Dendritic cell treated with granulocyte-macrophage colony-stimulating factor and Interleukin-4, amounts not matched to agents 40 ng/mL and 50 ng/mL, for 4 days (primary cell): ENCODE results near the gene ZNF814.
"Not testable (repeated sequence)": the region's sequence is repeated elsewhere in the genome, so short reads cannot be mapped to it uniquely, and the experiment has no call there.

Experiments used
- H3K27ac Mint-ChIP-seq: one replicate; pipeline ENCODE4 v1.8.0; 2022; ENCODE audit warnings: mild to moderate bottlenecking, mixed read lengths
- H3K27me3 Mint-ChIP-seq: one replicate; pipeline ENCODE4 v1.8.0; 2022; ENCODE audit warnings: mild to moderate bottlenecking, mixed read lengths
- H3K36me3 Mint-ChIP-seq: one replicate; pipeline ENCODE4 v1.8.0; 2022; ENCODE audit warnings: low read depth, mixed read lengths
- H3K4me1 Mint-ChIP-seq: one replicate; pipeline ENCODE4 v1.8.0; 2022; ENCODE audit warnings: low read depth, mixed read lengths
- H3K4me3 Mint-ChIP-seq: one replicate; pipeline ENCODE4 v1.8.0; 2022; ENCODE audit warnings: mild to moderate bottlenecking, moderate library complexity, mixed read lengths
- H3K9me3 Mint-ChIP-seq: one replicate; pipeline ENCODE4 v1.8.0; 2022; ENCODE audit warnings: mixed read lengths
- intact Hi-C: fragments of 100-400 bp; cut with micrococcal nuclease; formaldehyde crosslinking; loops from one replicate; pipeline ENCODE4 v1.15.0; 2022

Gene ZNF814

DNA sequence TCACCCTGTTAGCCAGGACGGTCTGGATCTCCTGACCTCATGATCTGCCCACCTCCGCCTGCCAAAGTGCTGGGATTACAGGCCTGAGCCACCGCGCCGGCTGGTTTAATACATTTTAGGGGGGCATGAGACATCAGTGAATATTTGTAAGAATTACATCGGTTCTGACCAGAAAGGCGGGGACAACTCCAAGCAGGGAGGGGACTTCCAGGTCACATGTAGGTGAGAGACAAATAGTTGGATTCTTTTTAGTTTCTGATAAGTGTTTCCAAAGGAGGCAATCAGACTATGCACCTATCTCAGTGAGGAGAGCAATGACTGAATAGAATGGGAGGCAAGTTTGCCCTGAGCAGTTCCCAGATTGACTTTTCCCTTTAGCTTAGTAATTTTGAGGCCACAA is 70.5 kb downstream of the ZNF814 start:
- no peak overlapping the region for H3K27ac Mint-ChIP-seq
- peaks cover 48% of the 10 kb centered on the region for H3K4me1 Mint-ChIP-seq

DNA sequence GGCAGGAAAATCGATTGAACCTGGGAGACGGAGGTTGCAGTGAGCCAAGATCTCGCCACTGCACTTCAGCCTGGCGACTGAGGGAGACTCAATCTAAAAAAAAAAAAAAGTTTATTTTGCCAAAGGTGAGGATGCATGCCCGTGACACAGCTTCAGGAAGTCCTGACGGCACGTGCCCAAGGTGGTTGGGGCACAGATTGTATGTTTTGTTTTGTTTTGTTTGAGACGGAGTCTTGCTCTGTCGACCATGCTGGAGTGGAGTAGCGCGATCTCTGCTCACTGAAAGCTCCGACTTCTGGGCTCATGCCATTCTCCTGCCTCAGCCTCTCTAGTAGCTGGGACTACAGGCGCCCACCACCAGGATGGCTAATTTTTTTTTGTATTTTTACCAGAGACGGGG is 70.9 kb downstream of the ZNF814 start:
- no peaks in the 10 kb centered on the region for H3K27me3 Mint-ChIP-seq
- H3K4me1 Mint-ChIP-seq, result peaks cover 48% of the 10 kb centered on the region
- H3K27ac Mint-ChIP-seq, result no peak overlapping the region
- no peak overlapping the region for H3K4me3 Mint-ChIP-seq
- peaks cover 49% of the 10 kb centered on the region for H3K36me3 Mint-ChIP-seq
- no peaks in the 10 kb centered on the region for H3K9me3 Mint-ChIP-seq
- intact Hi-C loops, result loop anchor here (5.0 to 10.0 kb wide), 2 partner anchors 53 to 91 kb away; partner anchors contain the start of genes ZNF586 and ZNF671

More for the DNA sequence above, 70.5 kb downstream of the ZNF814 start:
- Mint-ChIP-seq H3K4me3 (no peak overlapping the region), H3K36me3 (peaks cover 47% of the 10 kb centered on the region), H3K27me3 (no peaks in the 10 kb centered on the region), H3K9me3 (no peaks in the 10 kb centered on the region)
- intact Hi-C loops, result loop anchor here (5.0 to 10.0 kb wide), 2 partner anchors 54 to 91 kb away; partner anchors contain the start of genes ZNF586 and ZNF671

- no peak overlapping the region for H3K4me3 Mint-ChIP-seq
- peaks cover 50% of the 10 kb centered on the region for H3K4me1 Mint-ChIP-seq
- intact Hi-C loops, result loop anchor here (5.0 to 10.0 kb wide), 2 partner anchors 52 to 89 kb away; partner anchors contain the start of genes ZNF586 and ZNF671
- H3K27ac Mint-ChIP-seq, result no peak overlapping the region
- H3K27me3 Mint-ChIP-seq, result no peaks in the 10 kb centered on the region
- H3K36me3 Mint-ChIP-seq, result peaks cover 46% of the 10 kb centered on the region
- no peaks in the 10 kb centered on the region for H3K9me3 Mint-ChIP-seq
Observed at GRCh38 chr19:57816652-57817051, 72.2 kb downstream of the ZNF814 start.

DNA sequence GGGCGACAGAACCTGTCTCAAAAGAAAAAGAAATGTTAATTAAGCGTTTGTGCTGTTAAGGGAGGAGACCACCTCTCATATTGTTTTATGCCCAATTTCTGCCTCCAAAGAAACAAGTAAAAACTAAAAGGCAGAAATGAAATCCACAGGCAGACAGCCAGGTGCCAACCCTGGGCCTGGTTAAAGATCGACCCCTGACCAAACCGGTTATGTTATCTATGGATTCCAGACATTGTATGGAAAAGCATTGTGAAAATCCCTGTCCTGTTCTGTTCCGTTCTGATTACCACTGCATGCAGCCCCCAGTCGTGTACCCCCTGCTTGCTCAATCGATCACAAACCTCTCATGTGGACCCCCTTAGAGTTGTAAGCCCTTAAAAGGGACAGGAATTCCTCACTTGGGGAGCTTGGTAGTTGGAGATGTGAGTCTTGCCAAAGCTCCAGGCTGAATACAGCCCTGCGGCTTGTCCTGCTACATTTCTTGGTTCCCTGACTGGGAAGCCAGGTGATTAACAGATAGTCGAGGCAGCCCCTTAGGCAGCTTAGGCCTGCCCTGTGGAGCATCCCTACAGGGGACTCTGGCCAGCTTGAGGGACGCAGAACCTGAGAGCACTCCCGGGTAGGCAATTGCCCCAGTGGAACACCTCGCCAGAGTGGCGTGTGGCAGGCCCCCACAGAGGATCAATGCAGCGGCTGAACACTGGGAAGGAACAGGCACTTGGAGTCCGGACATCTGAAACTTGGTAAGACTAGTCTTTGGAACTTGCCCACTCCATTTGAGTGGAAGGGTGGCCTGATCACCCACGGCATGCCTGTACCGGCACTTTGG is 73.4 kb downstream of the ZNF814 start:
- peaks cover 41% of the 10 kb centered on the region for H3K4me1 Mint-ChIP-seq
- H3K27ac Mint-ChIP-seq, result peak overlapping the region; percentile 84
- H3K36me3 Mint-ChIP-seq, result peaks cover 47% of the 10 kb centered on the region
- intact Hi-C loops, result loop anchor here (5.0 to 10.0 kb wide), 2 partner anchors 51 to 88 kb away; partner anchors contain the start of genes ZNF586 and ZNF671
- peak overlapping the region; percentile 93 for H3K4me3 Mint-ChIP-seq
- H3K27me3 Mint-ChIP-seq, result no peaks in the 10 kb centered on the region
- no peaks in the 10 kb centered on the region for H3K9me3 Mint-ChIP-seq

DNA sequence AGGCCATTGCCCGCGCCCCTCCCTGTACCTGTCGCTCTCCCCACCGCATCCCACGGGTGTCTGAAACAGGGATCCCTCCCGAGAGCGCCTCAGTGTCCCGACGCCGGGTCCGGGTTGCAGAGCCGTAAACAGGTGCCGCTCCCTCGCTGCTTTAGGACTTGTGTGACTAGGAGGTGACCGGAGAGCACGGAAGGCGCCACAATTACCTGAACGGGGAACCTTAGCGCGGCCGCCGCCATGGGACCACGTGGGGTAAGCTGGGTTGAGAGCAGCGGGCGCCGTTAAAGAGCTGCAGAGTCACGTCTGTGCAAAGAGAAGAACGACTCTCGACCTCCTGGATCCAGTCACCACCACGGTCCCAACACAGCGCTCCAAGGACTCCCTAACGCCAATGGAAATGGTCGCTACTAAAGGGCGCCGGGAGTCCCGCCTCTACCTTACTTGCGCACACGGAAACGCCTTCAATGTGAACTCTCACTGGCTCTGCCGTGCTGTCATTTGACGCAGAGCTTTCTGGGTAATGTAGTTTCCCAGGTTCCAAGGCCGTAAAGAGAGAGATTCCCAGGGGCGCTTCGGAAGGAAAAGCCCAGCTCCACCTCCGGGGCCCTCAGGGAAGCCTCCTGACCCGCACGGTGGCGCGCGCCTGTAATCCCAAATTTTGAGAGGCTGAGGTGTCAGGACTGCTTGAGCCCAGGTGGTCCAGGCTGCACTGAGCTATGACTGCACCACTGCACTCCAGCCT is 74.2 kb downstream of the ZNF814 start, which contains the start of gene ZNF552:
Gene ZNF552 (minus strand): TSS at position 409 of the 742 bp plus-strand sequence. CDS start 170 bp downstream, at position 239.
- H3K36me3 Mint-ChIP-seq, result peaks cover 47% of the 10 kb centered on the region
- no peaks in the 10 kb centered on the region for H3K27me3 Mint-ChIP-seq
- H3K4me1 Mint-ChIP-seq, result peaks cover 39% of the 10 kb centered on the region
- H3K4me3 Mint-ChIP-seq, result peak within 1 kb of the TSS; percentile 93
- intact Hi-C loops, result loop anchor here (5.0 to 10.0 kb wide), 2 partner anchors 50 to 87 kb away; partner anchors contain the start of genes ZNF586 and ZNF671
- H3K9me3 Mint-ChIP-seq, result no peaks in the 10 kb centered on the region
- peak within 1 kb of the TSS; percentile 84 for H3K27ac Mint-ChIP-seq

DNA sequence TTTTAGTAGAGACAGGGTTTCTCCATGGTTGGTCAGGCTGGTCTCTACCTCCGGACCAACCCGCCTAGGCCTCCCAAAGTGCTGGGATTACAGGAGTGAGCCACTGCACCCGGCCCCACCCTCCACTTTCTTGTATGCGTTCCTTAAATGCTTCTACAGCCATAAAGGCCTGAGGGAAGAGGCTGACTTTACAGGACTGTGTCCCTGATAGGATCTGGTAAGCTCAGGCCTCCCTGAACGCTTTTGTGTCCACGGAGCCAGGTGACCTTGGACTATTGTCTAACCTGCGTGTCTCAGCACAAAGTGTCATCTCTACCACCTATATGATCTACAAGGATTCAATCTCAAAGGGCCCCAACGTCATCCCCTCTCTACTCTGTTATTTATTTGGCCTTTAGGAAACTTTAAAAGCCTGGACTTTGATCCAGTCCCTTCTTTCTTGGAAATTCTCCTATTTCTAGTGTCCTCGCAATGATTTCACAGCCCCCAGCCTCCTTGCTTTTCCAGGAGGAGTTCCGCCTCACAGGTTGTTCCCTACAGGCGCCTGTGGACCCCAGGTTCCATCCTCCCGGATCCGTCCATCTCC is 74.8 kb downstream of the ZNF814 start:
- Mint-ChIP-seq H3K27me3 (no peaks in the 10 kb centered on the region), H3K4me1 (peaks cover 40% of the 10 kb centered on the region)
- intact Hi-C loops, result loop anchor here (10.0 kb wide), 1 partner anchor 49 kb away; the partner anchor contains the start of gene ZNF586

GRCh38 chr19:57812975-57813820 is 75.6 kb downstream of the ZNF814 start:
- H3K27ac Mint-ChIP-seq, H3K9me3 Mint-ChIP-seq, H3K27me3 Mint-ChIP-seq, H3K4me3 Mint-ChIP-seq: not testable (repeated sequence)
- Mint-ChIP-seq H3K36me3 (peaks cover 56% of the 10 kb centered on the region), H3K4me1 (peaks cover 40% of the 10 kb centered on the region)
- intact Hi-C loops, result loop anchor here (10.0 kb wide), 1 partner anchor 48 kb away; the partner anchor contains the start of gene ZNF586

More for the DNA sequence above, 74.8 kb downstream of the ZNF814 start:
- Mint-ChIP-seq H3K9me3 (no peaks in the 10 kb centered on the region), H3K4me3 (peak overlapping the region; percentile 93), H3K36me3 (peaks cover 47% of the 10 kb centered on the region), H3K27ac (peak overlapping the region; percentile 84)

DNA sequence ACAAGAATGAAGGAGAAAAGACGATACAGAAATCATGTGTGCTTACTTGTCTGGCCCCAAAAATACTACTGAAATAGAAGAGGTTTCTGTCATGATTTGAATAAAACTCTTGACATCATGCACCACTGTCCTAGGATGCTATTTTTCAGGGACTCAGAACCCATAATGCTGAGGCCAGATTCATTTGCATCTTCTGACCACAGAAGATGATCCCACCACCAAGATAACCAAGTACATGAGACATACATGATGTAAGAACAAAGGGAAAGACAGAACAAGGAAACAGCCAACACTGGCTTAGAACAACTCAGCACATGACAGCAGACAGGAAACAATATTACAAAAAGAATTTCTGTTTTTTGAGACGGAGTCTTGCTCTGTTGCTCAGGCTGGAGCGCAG is 76.6 kb downstream of the ZNF814 start:
- Mint-ChIP-seq H3K36me3 (peaks cover 65% of the 10 kb centered on the region), H3K27ac (no peak overlapping the region)

GRCh38 chr19:57810410-57811295 is 78.2 kb downstream of the ZNF814 start:
- intact Hi-C loops, result loop anchor here (10.0 kb wide), 1 partner anchor 46 kb away; the partner anchor contains the start of gene ZNF586
- not testable (repeated sequence) for H3K27me3 Mint-ChIP-seq, H3K4me3 Mint-ChIP-seq, H3K9me3 Mint-ChIP-seq, H3K27ac Mint-ChIP-seq
- H3K4me1 Mint-ChIP-seq, result peaks cover 40% of the 10 kb centered on the region
- H3K36me3 Mint-ChIP-seq, result peaks cover 76% of the 10 kb centered on the region

More for the DNA sequence above, 76.6 kb downstream of the ZNF814 start:
- intact Hi-C loops, result loop anchor here (10.0 kb wide), 1 partner anchor 47 kb away; the partner anchor contains the start of gene ZNF586
- no peaks in the 10 kb centered on the region for H3K9me3 Mint-ChIP-seq
- H3K4me1 Mint-ChIP-seq, result peaks cover 40% of the 10 kb centered on the region
- no peak overlapping the region for H3K4me3 Mint-ChIP-seq
- no peaks in the 10 kb centered on the region for H3K27me3 Mint-ChIP-seq

DNA sequence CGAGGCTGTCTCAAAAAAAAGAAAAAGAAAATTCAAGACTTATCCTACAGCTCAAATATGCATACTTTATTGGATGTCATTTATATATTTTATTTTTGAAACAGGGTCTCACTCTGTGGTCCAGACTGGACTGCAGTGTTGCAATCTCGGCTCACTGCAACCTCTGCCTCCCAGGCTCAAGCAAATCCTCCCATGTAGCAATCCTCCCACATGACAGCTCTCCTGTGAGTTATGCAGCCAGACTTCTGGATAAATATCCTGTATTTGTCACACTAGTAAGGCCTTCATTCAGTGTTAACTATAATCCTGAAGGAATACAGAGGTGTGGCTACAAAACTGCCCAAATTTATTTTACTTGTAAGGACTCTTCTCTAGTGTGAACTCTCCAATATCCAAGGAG is 81.3 kb downstream of the ZNF814 start:
- intact Hi-C loops, result no loop called here
- H3K36me3 Mint-ChIP-seq, result peaks cover 62% of the 10 kb centered on the region
- H3K27ac Mint-ChIP-seq, result no peak overlapping the region
- H3K27me3 Mint-ChIP-seq, result peaks cover 3% of the 10 kb centered on the region
- peaks cover 34% of the 10 kb centered on the region for H3K4me1 Mint-ChIP-seq
- H3K4me3 Mint-ChIP-seq, result no peak overlapping the region
- no peaks in the 10 kb centered on the region for H3K9me3 Mint-ChIP-seq

GRCh38 chr19:57803594-57804325 is 85.1 kb downstream of the ZNF814 start:
- Mint-ChIP-seq H3K36me3 (peaks cover 35% of the 10 kb centered on the region), H3K27me3 (peaks cover 3% of the 10 kb centered on the region), H3K9me3 (no peaks in the 10 kb centered on the region), H3K4me3 (peak overlapping the region; percentile 88), H3K27ac (peak overlapping the region; percentile 83), H3K4me1 (peaks cover 42% of the 10 kb centered on the region)
- intact Hi-C loops, result no loop called here
